Endometrial microvascular endothelial cells (primary cell): ENCODE data around the gene PPP1R27. TPM values are rescaled to one million over a fixed set of nuclear protein-coding genes. Genes with fewer than 3 reads are reported as not detected.
"Not testable (repeated sequence)": the region's sequence is repeated elsewhere in the genome, so short reads cannot be mapped to it uniquely, and the experiment has no call there.

Experiments
- in situ Hi-C: cut with HindIII; loops from 2 replicates; pipeline ENCODE4 v1.10.0; 2017; ENCODE audit warnings: low sequenced_read_pairs, low pct_unique_long_range_greater_than_20kb; ENCODE audit errors: inconsistent ontology term
- total RNA-seq: library from RNA; depleted of rRNA; stranded (reverse); fragments of >200 nt; gene quantifications from one replicate; pipeline ENCODE4 v1.2.3, GENCODE V29; 2015; ENCODE audit errors: inconsistent ontology term

Gene PPP1R27
- total RNA-seq, 1 donor from 2014 or later: not detected

- in situ Hi-C loops: no loop called here
Observed at GRCh38 chr17:81844327-81844851, 9.5 kb upstream of the PPP1R27 start.

GRCh38 chr17:81843713-81844326 lies 9.0 kb upstream of the PPP1R27 start:
- in situ Hi-C loops: no loop called here

GRCh38 chr17:81842725-81843504 lies 8.1 kb upstream of the PPP1R27 start:
- in situ Hi-C loops: no loop called here

- in situ Hi-C loops: no loop called here
Observed at GRCh38 chr17:81842378-81842724, 7.5 kb upstream of the PPP1R27 start.

GRCh38 chr17:81841866-81842265 lies 7.0 kb upstream of the PPP1R27 start:
- in situ Hi-C loops: no loop called here

- in situ Hi-C loops: no loop called here
Observed at GRCh38 chr17:81840826-81841778, 6.3 kb upstream of the PPP1R27 start.

- in situ Hi-C loops: not testable (repeated sequence)
Observed at GRCh38 chr17:81840059-81840458, 5.2 kb upstream of the PPP1R27 start.

- in situ Hi-C loops: no loop called here
Observed at GRCh38 chr17:81839301-81839700, 4.5 kb upstream of the PPP1R27 start.

GRCh38 chr17:81838753-81839255 lies 4.0 kb upstream of the PPP1R27 start:
- in situ Hi-C loops: no loop called here

GRCh38 chr17:81837641-81838040 lies 2.8 kb upstream of the PPP1R27 start:
- in situ Hi-C loops: no loop called here

- in situ Hi-C loops: no loop called here
Observed at GRCh38 chr17:81833921-81834830, 674 bp downstream of the PPP1R27 start.

GRCh38 chr17:81833160-81833920 lies 1.5 kb downstream of the PPP1R27 start, which contains the start of gene MCRIP1:
Gene MCRIP1 (minus strand): TSS chr17:81833291. CDS start chr17:81824506, 8,785 bp downstream.
- in situ Hi-C loops: no loop called here

- in situ Hi-C loops: no loop called here
Observed at GRCh38 chr17:81832608-81833159, 2.2 kb downstream of the PPP1R27 start.

GRCh38 chr17:81831957-81832607 lies 2.8 kb downstream of the PPP1R27 start:
- in situ Hi-C loops: no loop called here

GRCh38 chr17:81831563-81831956 lies 3.3 kb downstream of the PPP1R27 start:
- in situ Hi-C loops: no loop called here

GRCh38 chr17:81829858-81830257 lies 5.0 kb downstream of the PPP1R27 start:
- in situ Hi-C loops: no loop called here

- in situ Hi-C loops: no loop called here
Observed at GRCh38 chr17:81828656-81829055, 6.2 kb downstream of the PPP1R27 start.
